ENCODE data around the gene MRPL53. TPM values are rescaled to one million over a fixed set of nuclear protein-coding genes. Genes with fewer than 3 reads are reported as not detected.

The MRPL53 gene
- total RNA-seq, 1 experiment from 2014 or later = 86.9 TPM

DNA sequence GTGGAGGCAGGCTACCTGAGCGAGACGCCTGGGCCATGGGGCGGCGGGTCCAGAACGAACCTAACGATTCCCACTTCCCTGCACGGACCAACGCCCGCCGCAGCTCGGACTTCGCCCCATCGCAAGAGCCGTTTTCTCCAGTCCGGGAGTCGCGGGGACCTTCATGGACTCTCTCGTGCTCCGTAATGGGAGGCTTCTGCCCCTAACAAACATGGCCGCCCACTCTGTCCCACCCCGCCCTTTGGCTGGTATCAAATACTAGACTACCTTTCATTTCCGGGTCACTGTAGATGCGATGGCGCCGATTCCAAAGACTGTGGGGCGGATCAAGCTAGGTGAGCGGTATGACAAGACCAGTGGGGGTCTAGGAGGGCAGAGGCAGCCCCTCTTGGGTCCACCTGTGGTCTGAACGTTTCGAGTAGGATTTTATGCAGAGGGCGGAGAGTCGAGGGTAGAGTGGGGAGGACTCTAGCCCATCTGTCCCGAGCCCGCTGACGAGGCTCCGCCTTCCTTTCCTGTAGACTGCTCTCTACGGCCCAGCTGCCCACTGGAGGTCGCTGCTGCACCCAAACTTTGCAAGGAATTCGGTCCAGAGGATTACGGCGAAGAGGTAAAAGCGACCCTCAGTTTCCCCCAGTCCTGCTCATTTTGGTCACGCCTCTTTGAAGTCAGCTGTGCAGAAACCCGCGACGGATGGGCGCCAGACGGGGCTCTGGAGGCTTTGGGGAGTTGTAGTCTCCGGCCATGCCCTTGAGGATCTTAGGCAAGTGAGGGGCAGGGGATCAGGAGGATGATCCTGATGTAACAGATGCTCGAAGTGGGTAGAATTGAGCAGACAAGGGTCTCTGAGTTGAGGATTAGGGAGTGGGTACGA lies 10.6 kb upstream of the MRPL53 start, which contains the start of the genes CCDC142 and TTC31:
CCDC142 (minus strand) TSS at position 198 of the 874 bp plus-strand sequence; CDS start at position 37, 161 bp downstream.
TTC31 (plus strand) TSS at position 281 of the 874 bp plus-strand sequence; CDS start at position 296, 15 bp downstream.
- peak within 1 kb of the TSS; percentile 84 for H3K4me3 ChIP-seq (ENCODE audit: low read length)
- intact Hi-C loops (cut with micrococcal nuclease) = loop anchor here (1.0 kb wide), 6 partner anchors 15 to 104 kb away; partner anchors contain the start of genes AUP1, HTRA2, INO80B and PCGF1
- ChIA-PET CTCF (interaction anchor here (0.8 to 1.3 kb wide), 2 partner anchors 31 to 49 kb away, joined by 5 to 7 read pairs; partner anchors contain the start of gene TLX2), POLR2A (ENCODE audit: unreplicated experiment) (no interaction called here)
- H3K27me3 ChIP-seq (ENCODE audit: low read length) = no peaks in the 10 kb centered on the region
- H3K9ac ChIP-seq (ENCODE audit: low read length) = peak within 1 kb of the TSS; percentile 84
- H3K27ac ChIP-seq (ENCODE audit: low read length) = peak within 1 kb of the TSS; percentile 46
- peaks cover 24% of the 10 kb centered on the region for H3K4me1 ChIP-seq (ENCODE audit: insufficient read depth, low read length)
- peak; percentile 95 for TF ChIP-seq CTCF (conservative IDR thresholded peaks at IDR 0.05; ENCODE audit: low read depth, low read length)
- TF ChIP-seq EZH2 (IDR thresholded peaks at IDR 0.05; ENCODE audit: low read length, unreplicated experiment) = no peak
- H3K79me2 ChIP-seq (ENCODE audit: low read length) = peaks cover 50% of the 10 kb centered on the region
- H3K9me2 ChIP-seq (replicated peaks; ENCODE audit: low read length) = no peaks in the 10 kb centered on the region
- TSS peak; percentile 95 for BruUV-seq (replicated peaks)
- DNase-seq = peak; percentile 94
- peaks cover 2% of the 10 kb centered on the region; the same call in 1 of the 2 replicates for H3K36me3 ChIP-seq (ENCODE audit: low read depth, low read length)
- H4K20me1 ChIP-seq (ENCODE audit: low read length) = no peaks in the 10 kb centered on the region
- ATAC-seq = peak; percentile 90
- H2AFZ ChIP-seq (ENCODE audit: low read length) = peak within 1 kb of the TSS; percentile 97
- H3K4me2 ChIP-seq (ENCODE audit: low read length) = peak within 1 kb of the TSS; percentile 91
- H3F3A ChIP-seq (ENCODE audit: low read length, unreplicated experiment) = no peaks in the 10 kb centered on the region
- H3K9me3 ChIP-seq (ENCODE audit: low read length) = no peaks in the 10 kb centered on the region

DNA sequence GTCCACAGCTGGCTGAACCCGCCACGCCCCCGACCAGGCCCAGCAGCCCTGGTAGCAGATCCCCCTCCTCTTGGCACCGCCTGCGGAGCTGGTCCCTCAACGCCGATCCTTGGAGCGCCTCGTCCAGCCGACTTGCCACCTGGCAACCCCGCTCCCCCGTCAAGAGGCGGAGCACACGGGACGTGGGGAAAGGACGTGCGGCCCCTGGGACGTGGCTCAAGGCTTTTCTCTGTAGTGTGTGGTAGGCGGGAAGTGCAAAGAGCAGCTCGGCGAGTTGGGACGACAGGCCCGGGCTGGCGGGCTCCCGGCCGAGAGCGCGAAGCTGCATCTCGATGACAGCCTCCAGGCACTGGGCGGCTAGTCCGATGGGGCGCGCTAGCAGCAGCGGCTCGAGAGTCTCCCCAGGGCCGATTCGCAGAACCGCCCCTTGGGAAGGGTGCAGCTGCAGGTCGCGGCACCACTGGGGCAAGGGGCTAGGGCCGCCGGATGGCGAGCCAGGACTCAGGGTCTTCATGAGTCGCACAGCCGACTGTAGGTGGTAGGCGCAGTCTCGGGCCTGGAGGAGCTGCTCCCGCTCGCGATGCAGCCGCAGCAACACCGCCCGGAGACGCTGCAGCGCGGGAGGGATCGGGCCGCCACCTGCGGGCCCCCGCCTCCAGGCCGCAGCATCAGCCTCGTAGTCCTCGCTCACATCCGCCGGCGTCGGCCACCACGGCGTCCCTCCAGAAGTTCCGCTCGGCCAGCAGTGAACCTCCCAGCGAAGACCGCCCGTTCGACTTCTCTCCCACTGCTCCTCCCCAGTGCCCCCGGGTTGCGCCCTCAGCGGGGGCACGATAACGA lies 9.7 kb upstream of the MRPL53 start:
- Histone ChIP-seq H3K9me3 (ENCODE audit: low read length) (no peaks in the 10 kb centered on the region), H3K27ac (ENCODE audit: low read length) (peak overlapping the region; percentile 46), H3K27me3 (ENCODE audit: low read length) (no peaks in the 10 kb centered on the region), H3K4me3 (ENCODE audit: low read length) (peak overlapping the region; percentile 84), H3F3A (ENCODE audit: low read length, unreplicated experiment) (no peaks in the 10 kb centered on the region), H3K4me1 (ENCODE audit: insufficient read depth, low read length) (peaks cover 20% of the 10 kb centered on the region), H3K9me2 (replicated peaks; ENCODE audit: low read length) (no peaks in the 10 kb centered on the region), H2AFZ (ENCODE audit: low read length) (peak overlapping the region; percentile 97), H3K79me2 (ENCODE audit: low read length) (peaks cover 50% of the 10 kb centered on the region), H3K36me3 (ENCODE audit: low read depth, low read length) (peaks cover 5% of the 10 kb centered on the region; the same call in 1 of the 2 replicates), H4K20me1 (ENCODE audit: low read length) (no peaks in the 10 kb centered on the region), H3K4me2 (ENCODE audit: low read length) (peak overlapping the region; percentile 91), H3K9ac (ENCODE audit: low read length) (peak overlapping the region; percentile 84)
- ATAC-seq = peak; percentile 41
- TF ChIP-seq EZH2phosphoT487 (IDR thresholded peaks at IDR 0.05; ENCODE audit: borderline replicate concordance, low read length) (no peak), CTCF (conservative IDR thresholded peaks at IDR 0.05; ENCODE audit: low read depth, low read length) (no peak), EZH2 (IDR thresholded peaks at IDR 0.05; ENCODE audit: low read length, unreplicated experiment) (no peak)
- CTCF ChIA-PET = interaction anchor here (1.3 kb wide), 1 partner anchor 50 kb away, joined by 5 read pairs; no protein-coding TSS in a partner anchor
- intact Hi-C loops (cut with micrococcal nuclease) = loop anchor here (1.0 kb wide), 1 partner anchor 27 kb away; the partner anchor contains the start of gene INO80B
- no TSS peak for BruUV-seq (replicated peaks)
- DNase-seq = peak; percentile 37
- POLR2A ChIA-PET (ENCODE audit: unreplicated experiment) = no interaction called here

Data from PC-3 (cell line).